MCF 10A (cell line): ENCODE measurements around the gene ZNF319. TPM values are rescaled to one million over a fixed set of nuclear protein-coding genes. Genes with fewer than 3 reads are reported as not detected.

Source experiments
- BruUV-seq: library from RNA; stranded (reverse); fragments of 400-500 nt; replicated peaks from 2 replicates; lab custom pipeline; 2021; lab: Mats Ljungman, UMichigan
- CTCF ChIA-PET: fragments of 300-600 bp; sonication (Branson Sonifier 250); formaldehyde crosslinking; extraction: SDS; loops from one replicate; lab custom pipeline; 2021; ENCODE audit warnings: antibody characterized with exemption, inconsistent platforms; lab: Yijun Ruan, JAX
- POLR2A ChIA-PET: fragments of 300-600, 350-650 bp; sonication (Branson Sonifier 250); formaldehyde crosslinking; extraction: SDS; loops from one replicate; lab custom pipeline; 2020; ENCODE audit warnings: antibody characterized with exemption, inconsistent platforms; lab: Yijun Ruan, JAX
- DNase-seq: peaks from one replicate; pipeline ENCODE4 v3.0.0-alpha.2; 2018; ENCODE audit not compliant: unreplicated experiment
- H3K27ac Mint-ChIP-seq: one replicate; pipeline ENCODE4 v1.8.0; 2022; ENCODE audit warnings: mild to moderate bottlenecking, low read depth, mixed read lengths; ENCODE audit not compliant: unreplicated experiment
- H3K27me3 Mint-ChIP-seq: one replicate; pipeline ENCODE4 v1.8.0; 2022; ENCODE audit warnings: mixed read lengths; ENCODE audit not compliant: insufficient read depth, unreplicated experiment
- H3K36me3 Mint-ChIP-seq: one replicate; pipeline ENCODE4 v1.8.0; 2022; ENCODE audit warnings: mild to moderate bottlenecking, moderate library complexity, mixed read lengths; ENCODE audit not compliant: insufficient read depth, unreplicated experiment
- H3K4me1 Mint-ChIP-seq: one replicate; pipeline ENCODE4 v1.8.0; 2022; ENCODE audit warnings: mixed read lengths; ENCODE audit not compliant: insufficient read depth, unreplicated experiment
- H3K4me3 Mint-ChIP-seq: one replicate; pipeline ENCODE4 v1.8.0; 2022; ENCODE audit warnings: mild to moderate bottlenecking, moderate library complexity, mixed read lengths; ENCODE audit not compliant: unreplicated experiment
- H3K9me3 Mint-ChIP-seq: one replicate; pipeline ENCODE4 v1.8.0; 2022; ENCODE audit warnings: mixed read lengths; ENCODE audit not compliant: unreplicated experiment
- intact Hi-C: fragments of 100-400 bp; cut with micrococcal nuclease; formaldehyde crosslinking; loops from 2 replicates; pipeline ENCODE4 v1.14.1; 2022
- total RNA-seq: library from RNA; stranded (reverse); gene quantifications from 2 replicates; pipeline ENCODE4 v1.2.3, GENCODE V29; 2022
- TF ChIP-seq, protein P1 (sequence below): fragments of 200-600 bp; IDR thresholded peaks from one replicate; pipeline ENCODE4 v1.8.0; 2022; ENCODE audit warnings: antibody characterized with exemption, mild to moderate bottlenecking; ENCODE audit not compliant: unreplicated experiment

Gene ZNF319
- total RNA-seq, 1 experiment from 2014 or later = 12.6 TPM

GRCh38 chr16:57958544-57958943 is 41.9 kb downstream of the ZNF319 start:
- H3K27ac Mint-ChIP-seq = no peak overlapping the region
- intact Hi-C loops = no loop called here
- H3K9me3 Mint-ChIP-seq = no peaks in the 10 kb centered on the region
- ChIA-PET CTCF (interaction anchor here (1.1 kb wide), 1 partner anchor 33 kb away, joined by 3 read pairs; no protein-coding TSS in a partner anchor), POLR2A (no interaction called here)
- TF ChIP-seq, protein P1, sequence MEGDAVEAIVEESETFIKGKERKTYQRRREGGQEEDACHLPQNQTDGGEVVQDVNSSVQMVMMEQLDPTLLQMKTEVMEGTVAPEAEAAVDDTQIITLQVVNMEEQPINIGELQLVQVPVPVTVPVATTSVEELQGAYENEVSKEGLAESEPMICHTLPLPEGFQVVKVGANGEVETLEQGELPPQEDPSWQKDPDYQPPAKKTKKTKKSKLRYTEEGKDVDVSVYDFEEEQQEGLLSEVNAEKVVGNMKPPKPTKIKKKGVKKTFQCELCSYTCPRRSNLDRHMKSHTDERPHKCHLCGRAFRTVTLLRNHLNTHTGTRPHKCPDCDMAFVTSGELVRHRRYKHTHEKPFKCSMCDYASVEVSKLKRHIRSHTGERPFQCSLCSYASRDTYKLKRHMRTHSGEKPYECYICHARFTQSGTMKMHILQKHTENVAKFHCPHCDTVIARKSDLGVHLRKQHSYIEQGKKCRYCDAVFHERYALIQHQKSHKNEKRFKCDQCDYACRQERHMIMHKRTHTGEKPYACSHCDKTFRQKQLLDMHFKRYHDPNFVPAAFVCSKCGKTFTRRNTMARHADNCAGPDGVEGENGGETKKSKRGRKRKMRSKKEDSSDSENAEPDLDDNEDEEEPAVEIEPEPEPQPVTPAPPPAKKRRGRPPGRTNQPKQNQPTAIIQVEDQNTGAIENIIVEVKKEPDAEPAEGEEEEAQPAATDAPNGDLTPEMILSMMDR = no peak
- H3K36me3 Mint-ChIP-seq = no peaks in the 10 kb centered on the region
- no peaks in the 10 kb centered on the region for H3K27me3 Mint-ChIP-seq
- peaks cover 10% of the 10 kb centered on the region for H3K4me1 Mint-ChIP-seq
- H3K4me3 Mint-ChIP-seq = no peak overlapping the region
- DNase-seq = no peak
- no TSS peak for BruUV-seq

- Mint-ChIP-seq H3K4me1 (peaks cover 10% of the 10 kb centered on the region), H3K36me3 (no peaks in the 10 kb centered on the region), H3K27me3 (no peaks in the 10 kb centered on the region), H3K27ac (no peak overlapping the region), H3K4me3 (no peak overlapping the region), H3K9me3 (no peaks in the 10 kb centered on the region)
- no TSS peak for BruUV-seq
- ChIA-PET CTCF (interaction anchor here (0.6 kb wide), 1 partner anchor 8 kb away, joined by 3 read pairs; no protein-coding TSS in a partner anchor), POLR2A (no interaction called here)
- no peak for DNase-seq
- intact Hi-C loops = no loop called here
- TF ChIP-seq, protein P1 = no peak
Measured at GRCh38 chr16:57957673-57958392, 42.6 kb downstream of the ZNF319 start.

GRCh38 chr16:57956924-57957672 is 43.4 kb downstream of the ZNF319 start:
- POLR2A ChIA-PET = interaction anchor here (0.5 to 1.8 kb wide), 2 partner anchors 43 to 58 kb away, joined by 3 to 7 read pairs; partner anchors contain the start of gene ZNF319
- TF ChIP-seq, protein P1 = no peak
- no peaks in the 10 kb centered on the region for H3K27me3 Mint-ChIP-seq
- H3K36me3 Mint-ChIP-seq = no peaks in the 10 kb centered on the region
- H3K4me3 Mint-ChIP-seq = no peak overlapping the region
- no peaks in the 10 kb centered on the region for H3K9me3 Mint-ChIP-seq
- H3K4me1 Mint-ChIP-seq = peaks cover 10% of the 10 kb centered on the region
- no peak overlapping the region for H3K27ac Mint-ChIP-seq
- no peak for DNase-seq
- intact Hi-C loops = no loop called here
- no TSS peak for BruUV-seq
- CTCF ChIA-PET = interaction anchor here (0.6 to 1.2 kb wide), 5 partner anchors 8 to 379 kb away, joined by 3 to 4 read pairs (median 3); partner anchors contain the start of gene CNGB1
